GM23338 (cell line): ENCODE data around the gene KDM6A. TPM values are rescaled to one million over a fixed set of nuclear protein-coding genes. Genes with fewer than 3 reads are reported as not detected.

Source experiments
- ATAC-seq: fragments of 200-7000 bp; cut with Tn5 transposase; 3 replicates; pipeline ENCODE4 v1.9.1; 2020
- DNase-seq: peaks from one replicate; pipeline ENCODE4 v3.0.0-alpha.2; 2015; ENCODE audit warnings: low spot score
- H2AFZ ChIP-seq: fragments of 200-600 bp; sonication (generic); 2 replicates; pipeline ENCODE4 v1.8.0; 2016; ENCODE audit warnings: antibody characterized with exemption, mild to moderate bottlenecking, moderate library complexity
- H3F3A ChIP-seq: fragments of 200-600 bp; sonication (generic); replicated peaks from 2 replicates; pipeline ENCODE4 v1.8.0; 2017; ENCODE audit warnings: antibody characterized with exemption, mixed run types, low read depth
- H3K27ac ChIP-seq: fragments of 200-600 bp; sonication (generic); 2 replicates; pipeline ENCODE4 v1.6.1; 2016; ENCODE audit warnings: low read depth
- H3K27me3 ChIP-seq: fragments of 200-600 bp; sonication (generic); 2 replicates; pipeline ENCODE4 v1.8.0; 2016; ENCODE audit warnings: mild to moderate bottlenecking, mixed run types, moderate library complexity; ENCODE audit not compliant: insufficient read depth
- H3K36me3 ChIP-seq: fragments of 200-600 bp; sonication (generic); 2 replicates; pipeline ENCODE4 v1.8.0; 2016; ENCODE audit warnings: mild to moderate bottlenecking; ENCODE audit not compliant: insufficient read depth
- H3K4me1 ChIP-seq: fragments of 200-600 bp; sonication (generic); 2 replicates; pipeline ENCODE4 v1.8.0; 2016; ENCODE audit warnings: mild to moderate bottlenecking, moderate library complexity; ENCODE audit not compliant: insufficient read depth
- H3K4me2 ChIP-seq: fragments of 200-600 bp; sonication (generic); 2 replicates; pipeline ENCODE4 v1.7.1; 2017; ENCODE audit warnings: mixed run types
- H3K4me3 ChIP-seq: fragments of 200-600 bp; sonication (generic); 2 replicates; pipeline ENCODE4 v1.6.1; 2016; ENCODE audit warnings: mixed run types
- H3K79me2 ChIP-seq: fragments of 200-600 bp; sonication (generic); replicated peaks from 2 replicates; pipeline ENCODE4 v1.8.0; 2017; ENCODE audit warnings: mild to moderate bottlenecking; ENCODE audit not compliant: insufficient read depth
- H3K9me2 ChIP-seq: fragments of 200-600 bp; sonication (generic); 2 replicates; pipeline ENCODE4 v1.8.0; 2017; ENCODE audit not compliant: insufficient read depth
- H4K20me1 ChIP-seq: fragments of 200-600 bp; sonication (generic); replicated peaks from 2 replicates; pipeline ENCODE4 v1.8.0; 2017; ENCODE audit warnings: mild to moderate bottlenecking; ENCODE audit not compliant: insufficient read depth
- H3K27ac Mint-ChIP-seq: 2 replicates; pipeline ENCODE4 v1.8.0; 2020; ENCODE audit warnings: inconsistent platforms, mild to moderate bottlenecking, moderate library complexity, mixed read lengths
- H3K27me3 Mint-ChIP-seq: 3 replicates; pipeline ENCODE4 v1.8.0; 2022; ENCODE audit warnings: low read depth, mild to moderate bottlenecking, moderate library complexity, mixed read lengths, inconsistent platforms; ENCODE audit not compliant: insufficient read depth, poor library complexity
- H3K36me3 Mint-ChIP-seq: 3 replicates; pipeline ENCODE4 v1.8.0; 2021; ENCODE audit warnings: low read depth, mild to moderate bottlenecking, inconsistent platforms, moderate library complexity, mixed read lengths
- H3K4me1 Mint-ChIP-seq: 3 replicates; pipeline ENCODE4 v1.8.0; 2020; ENCODE audit warnings: mild to moderate bottlenecking, inconsistent platforms, mixed read lengths
- H3K4me3 Mint-ChIP-seq: 3 replicates; pipeline ENCODE4 v1.8.0; 2021; ENCODE audit warnings: moderate library complexity, mild to moderate bottlenecking, inconsistent platforms, mixed read lengths
- H3K9me3 Mint-ChIP-seq: 3 replicates; pipeline ENCODE4 v1.8.0; 2020; ENCODE audit warnings: moderate library complexity, mild to moderate bottlenecking, inconsistent platforms, mixed read lengths
- CREB1 ChIP-seq: fragments of 250-450 bp; sonication (Bioruptor Pico); IDR thresholded peaks from 2 replicates; pipeline ENCODE4 v1.5.0; 2020; ENCODE audit warnings: low read depth, mild to moderate bottlenecking, moderate library complexity
- EZH2 ChIP-seq: fragments of 200-600 bp; sonication (generic); IDR thresholded peaks from one replicate; pipeline ENCODE4 v1.8.0; 2017; ENCODE audit warnings: antibody characterized with exemption, mild to moderate bottlenecking, low read depth; ENCODE audit not compliant: unreplicated experiment
- EZH2phosphoT487 ChIP-seq: fragments of 200-600 bp; sonication (generic); IDR thresholded peaks from one replicate; pipeline ENCODE4 v1.8.1; 2018; ENCODE audit warnings: antibody characterized with exemption; ENCODE audit not compliant: unreplicated experiment
- JUNB ChIP-seq: IDR thresholded peaks from one replicate; pipeline ENCODE4 v1.6.1; 2016; ENCODE audit warnings: antibody characterized with exemption; ENCODE audit not compliant: unreplicated experiment
- NANOG ChIP-seq: IDR thresholded peaks from 2 replicates; pipeline ENCODE4 v1.6.1; 2016; ENCODE audit warnings: antibody characterized with exemption, borderline replicate concordance
- POLR2AphosphoS5 ChIP-seq: IDR thresholded peaks from 2 replicates; pipeline ENCODE4 v1.6.1; 2016; ENCODE audit warnings: antibody characterized with exemption, low read depth
- STAT1 ChIP-seq: IDR thresholded peaks from one replicate; pipeline ENCODE4 v1.6.1; 2016; ENCODE audit warnings: antibody characterized with exemption; ENCODE audit not compliant: unreplicated experiment
- ZNF114 ChIP-seq: fragments of 250-450 bp; sonication (Bioruptor Pico); IDR thresholded peaks from 2 replicates; pipeline ENCODE4 v1.5.0; 2020; ENCODE audit warnings: mild to moderate bottlenecking, moderate library complexity
- ZNF331 ChIP-seq: fragments of 250-450 bp; sonication (Bioruptor Pico); IDR thresholded peaks from 2 replicates; pipeline ENCODE4 v1.5.0; 2020; ENCODE audit warnings: low read depth, mild to moderate bottlenecking, moderate library complexity
- polyA plus RNA-seq: library from polyadenylated mRNA; unstranded; fragments of >200 nt; fragmentation: Nextera tagmentation; extraction: Ambion mirVana; gene quantifications from 2 replicates; pipeline ENCODE4 v1.2.1, GENCODE V29; 2016
- total RNA-seq: library from RNA; depleted of rRNA; stranded (reverse); fragments of >200 nt; shearing (Covaris generic); gene quantifications from 2 replicates; pipeline ENCODE4 v1.2.3, GENCODE V29; 2014
- TF ChIP-seq, protein P1 (sequence below): IDR thresholded peaks from one replicate; pipeline ENCODE4 v1.6.1; 2018; ENCODE audit warnings: antibody characterized with exemption; ENCODE audit not compliant: unreplicated experiment
- TF ChIP-seq, protein P2 (sequence below): IDR thresholded peaks from 2 replicates; pipeline ENCODE4 v1.6.1; 2016; ENCODE audit warnings: antibody characterized with exemption
- TF ChIP-seq, protein P3 (sequence below), 2 experiments: fragments of 200-600 bp in 1 of 2; sonication (generic) in 1 of 2; conservative IDR thresholded peaks; 2 replicates each; pipeline versions ENCODE4 v1.5.1 to v1.6.1; 2016 to 2017; ENCODE audit warnings: antibody characterized with exemption in 2 of 2, low read depth in 2 of 2, mild to moderate bottlenecking in 2 of 2, moderate library complexity in 1 of 2
- TF ChIP-seq, protein P4 (sequence below): fragments of 250-450 bp; sonication (Bioruptor Pico); IDR thresholded peaks from 2 replicates; pipeline ENCODE4 v1.5.0; 2020; ENCODE audit warnings: mild to moderate bottlenecking, moderate library complexity

Gene KDM6A
- total and polyA plus RNA-seq, 2 experiments from 2014 or later = 22.8 to 102 TPM

DNA sequence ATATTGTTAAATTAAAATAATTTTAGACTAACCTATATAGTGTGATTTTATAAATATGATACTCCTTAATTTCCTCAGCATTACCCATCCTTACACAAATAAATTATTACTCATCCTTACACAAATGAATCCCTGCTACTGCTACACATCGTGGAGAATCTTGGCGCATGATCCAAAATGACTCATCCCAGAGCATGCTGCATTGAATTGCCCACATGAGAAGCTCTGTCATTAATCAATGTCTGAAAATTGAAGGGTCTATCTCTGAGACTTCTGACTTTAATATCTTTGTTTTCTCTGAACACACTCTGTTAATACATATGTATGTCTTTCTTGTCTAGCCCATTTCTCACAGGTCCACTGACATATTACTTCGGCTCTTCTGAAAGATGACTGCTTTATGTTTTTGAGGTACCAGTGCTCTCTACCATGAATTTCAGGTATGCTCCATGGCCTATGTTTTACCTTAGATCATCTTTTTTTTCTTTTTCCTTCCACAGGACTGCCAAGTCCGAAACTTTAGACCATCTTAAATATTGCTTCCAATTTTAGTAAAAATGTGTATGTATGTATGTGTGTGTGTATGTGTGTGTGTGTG lies 44.9 kb upstream of the KDM6A start (continued):
- TF ChIP-seq, protein P1, sequence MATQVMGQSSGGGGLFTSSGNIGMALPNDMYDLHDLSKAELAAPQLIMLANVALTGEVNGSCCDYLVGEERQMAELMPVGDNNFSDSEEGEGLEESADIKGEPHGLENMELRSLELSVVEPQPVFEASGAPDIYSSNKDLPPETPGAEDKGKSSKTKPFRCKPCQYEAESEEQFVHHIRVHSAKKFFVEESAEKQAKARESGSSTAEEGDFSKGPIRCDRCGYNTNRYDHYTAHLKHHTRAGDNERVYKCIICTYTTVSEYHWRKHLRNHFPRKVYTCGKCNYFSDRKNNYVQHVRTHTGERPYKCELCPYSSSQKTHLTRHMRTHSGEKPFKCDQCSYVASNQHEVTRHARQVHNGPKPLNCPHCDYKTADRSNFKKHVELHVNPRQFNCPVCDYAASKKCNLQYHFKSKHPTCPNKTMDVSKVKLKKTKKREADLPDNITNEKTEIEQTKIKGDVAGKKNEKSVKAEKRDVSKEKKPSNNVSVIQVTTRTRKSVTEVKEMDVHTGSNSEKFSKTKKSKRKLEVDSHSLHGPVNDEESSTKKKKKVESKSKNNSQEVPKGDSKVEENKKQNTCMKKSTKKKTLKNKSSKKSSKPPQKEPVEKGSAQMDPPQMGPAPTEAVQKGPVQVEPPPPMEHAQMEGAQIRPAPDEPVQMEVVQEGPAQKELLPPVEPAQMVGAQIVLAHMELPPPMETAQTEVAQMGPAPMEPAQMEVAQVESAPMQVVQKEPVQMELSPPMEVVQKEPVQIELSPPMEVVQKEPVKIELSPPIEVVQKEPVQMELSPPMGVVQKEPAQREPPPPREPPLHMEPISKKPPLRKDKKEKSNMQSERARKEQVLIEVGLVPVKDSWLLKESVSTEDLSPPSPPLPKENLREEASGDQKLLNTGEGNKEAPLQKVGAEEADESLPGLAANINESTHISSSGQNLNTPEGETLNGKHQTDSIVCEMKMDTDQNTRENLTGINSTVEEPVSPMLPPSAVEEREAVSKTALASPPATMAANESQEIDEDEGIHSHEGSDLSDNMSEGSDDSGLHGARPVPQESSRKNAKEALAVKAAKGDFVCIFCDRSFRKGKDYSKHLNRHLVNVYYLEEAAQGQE = no peak
- no peak for TF ChIP-seq POLR2AphosphoS5
- no peak for TF ChIP-seq EZH2
- no peak for TF ChIP-seq CREB1 (CRISPR knock-in tag)
- no peak for TF ChIP-seq ZNF114
- TF ChIP-seq, protein P2, sequence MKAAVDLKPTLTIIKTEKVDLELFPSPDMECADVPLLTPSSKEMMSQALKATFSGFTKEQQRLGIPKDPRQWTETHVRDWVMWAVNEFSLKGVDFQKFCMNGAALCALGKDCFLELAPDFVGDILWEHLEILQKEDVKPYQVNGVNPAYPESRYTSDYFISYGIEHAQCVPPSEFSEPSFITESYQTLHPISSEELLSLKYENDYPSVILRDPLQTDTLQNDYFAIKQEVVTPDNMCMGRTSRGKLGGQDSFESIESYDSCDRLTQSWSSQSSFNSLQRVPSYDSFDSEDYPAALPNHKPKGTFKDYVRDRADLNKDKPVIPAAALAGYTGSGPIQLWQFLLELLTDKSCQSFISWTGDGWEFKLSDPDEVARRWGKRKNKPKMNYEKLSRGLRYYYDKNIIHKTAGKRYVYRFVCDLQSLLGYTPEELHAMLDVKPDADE = no peak
- no peak for TF ChIP-seq JUNB
- no peak for TF ChIP-seq STAT1
- TF ChIP-seq ZNF331 (CRISPR knock-in tag) = no peak
- no peak for TF ChIP-seq NANOG
- TF ChIP-seq, protein P3, sequence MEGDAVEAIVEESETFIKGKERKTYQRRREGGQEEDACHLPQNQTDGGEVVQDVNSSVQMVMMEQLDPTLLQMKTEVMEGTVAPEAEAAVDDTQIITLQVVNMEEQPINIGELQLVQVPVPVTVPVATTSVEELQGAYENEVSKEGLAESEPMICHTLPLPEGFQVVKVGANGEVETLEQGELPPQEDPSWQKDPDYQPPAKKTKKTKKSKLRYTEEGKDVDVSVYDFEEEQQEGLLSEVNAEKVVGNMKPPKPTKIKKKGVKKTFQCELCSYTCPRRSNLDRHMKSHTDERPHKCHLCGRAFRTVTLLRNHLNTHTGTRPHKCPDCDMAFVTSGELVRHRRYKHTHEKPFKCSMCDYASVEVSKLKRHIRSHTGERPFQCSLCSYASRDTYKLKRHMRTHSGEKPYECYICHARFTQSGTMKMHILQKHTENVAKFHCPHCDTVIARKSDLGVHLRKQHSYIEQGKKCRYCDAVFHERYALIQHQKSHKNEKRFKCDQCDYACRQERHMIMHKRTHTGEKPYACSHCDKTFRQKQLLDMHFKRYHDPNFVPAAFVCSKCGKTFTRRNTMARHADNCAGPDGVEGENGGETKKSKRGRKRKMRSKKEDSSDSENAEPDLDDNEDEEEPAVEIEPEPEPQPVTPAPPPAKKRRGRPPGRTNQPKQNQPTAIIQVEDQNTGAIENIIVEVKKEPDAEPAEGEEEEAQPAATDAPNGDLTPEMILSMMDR (conservative IDR thresholded peaks at IDR 0.05; ENCODE audit: low read depth in 2 of 2) = no peak
- TF ChIP-seq EZH2phosphoT487 = no peak

DNA sequence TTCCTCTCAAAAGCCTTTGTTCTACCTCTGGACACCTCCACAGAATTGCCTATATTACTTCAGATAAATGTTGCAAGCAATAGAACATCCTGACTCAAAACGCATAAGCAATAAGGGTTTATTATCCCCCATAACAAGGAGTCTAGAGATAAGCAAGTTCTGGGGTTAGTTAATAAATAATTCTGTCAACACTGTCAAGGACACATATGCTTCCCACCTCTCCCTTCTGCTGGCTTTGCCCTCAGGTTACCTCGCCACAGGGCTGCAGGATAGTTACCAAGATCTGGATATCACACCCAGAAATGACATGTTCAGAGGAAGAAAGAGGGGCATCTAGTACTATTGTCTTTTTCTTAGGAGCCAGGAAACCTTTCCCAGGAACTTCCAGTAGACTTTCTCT lies 43.2 kb upstream of the KDM6A start:
- H3K27me3 Mint-ChIP-seq = no peaks in the 10 kb centered on the region
- Histone ChIP-seq H4K20me1 (no peaks in the 10 kb centered on the region), H2AFZ (no peak overlapping the region), H3F3A (no peaks in the 10 kb centered on the region), H3K27me3 (no peaks in the 10 kb centered on the region), H3K4me2 (no peak overlapping the region), H3K36me3 (no peaks in the 10 kb centered on the region), H3K4me1 (no peaks in the 10 kb centered on the region), H3K27ac (no peak overlapping the region), H3K9me2 (no peaks in the 10 kb centered on the region), H3K79me2 (no peaks in the 10 kb centered on the region), H3K4me3 (no peak overlapping the region)
- H3K4me3 Mint-ChIP-seq = no peak overlapping the region
- no peak overlapping the region for H3K27ac Mint-ChIP-seq
- no peak for ATAC-seq
- no peaks in the 10 kb centered on the region for H3K9me3 Mint-ChIP-seq
- no peak for DNase-seq
- no peaks in the 10 kb centered on the region for H3K4me1 Mint-ChIP-seq
- no peaks in the 10 kb centered on the region for H3K36me3 Mint-ChIP-seq
- TF ChIP-seq, protein P4, sequence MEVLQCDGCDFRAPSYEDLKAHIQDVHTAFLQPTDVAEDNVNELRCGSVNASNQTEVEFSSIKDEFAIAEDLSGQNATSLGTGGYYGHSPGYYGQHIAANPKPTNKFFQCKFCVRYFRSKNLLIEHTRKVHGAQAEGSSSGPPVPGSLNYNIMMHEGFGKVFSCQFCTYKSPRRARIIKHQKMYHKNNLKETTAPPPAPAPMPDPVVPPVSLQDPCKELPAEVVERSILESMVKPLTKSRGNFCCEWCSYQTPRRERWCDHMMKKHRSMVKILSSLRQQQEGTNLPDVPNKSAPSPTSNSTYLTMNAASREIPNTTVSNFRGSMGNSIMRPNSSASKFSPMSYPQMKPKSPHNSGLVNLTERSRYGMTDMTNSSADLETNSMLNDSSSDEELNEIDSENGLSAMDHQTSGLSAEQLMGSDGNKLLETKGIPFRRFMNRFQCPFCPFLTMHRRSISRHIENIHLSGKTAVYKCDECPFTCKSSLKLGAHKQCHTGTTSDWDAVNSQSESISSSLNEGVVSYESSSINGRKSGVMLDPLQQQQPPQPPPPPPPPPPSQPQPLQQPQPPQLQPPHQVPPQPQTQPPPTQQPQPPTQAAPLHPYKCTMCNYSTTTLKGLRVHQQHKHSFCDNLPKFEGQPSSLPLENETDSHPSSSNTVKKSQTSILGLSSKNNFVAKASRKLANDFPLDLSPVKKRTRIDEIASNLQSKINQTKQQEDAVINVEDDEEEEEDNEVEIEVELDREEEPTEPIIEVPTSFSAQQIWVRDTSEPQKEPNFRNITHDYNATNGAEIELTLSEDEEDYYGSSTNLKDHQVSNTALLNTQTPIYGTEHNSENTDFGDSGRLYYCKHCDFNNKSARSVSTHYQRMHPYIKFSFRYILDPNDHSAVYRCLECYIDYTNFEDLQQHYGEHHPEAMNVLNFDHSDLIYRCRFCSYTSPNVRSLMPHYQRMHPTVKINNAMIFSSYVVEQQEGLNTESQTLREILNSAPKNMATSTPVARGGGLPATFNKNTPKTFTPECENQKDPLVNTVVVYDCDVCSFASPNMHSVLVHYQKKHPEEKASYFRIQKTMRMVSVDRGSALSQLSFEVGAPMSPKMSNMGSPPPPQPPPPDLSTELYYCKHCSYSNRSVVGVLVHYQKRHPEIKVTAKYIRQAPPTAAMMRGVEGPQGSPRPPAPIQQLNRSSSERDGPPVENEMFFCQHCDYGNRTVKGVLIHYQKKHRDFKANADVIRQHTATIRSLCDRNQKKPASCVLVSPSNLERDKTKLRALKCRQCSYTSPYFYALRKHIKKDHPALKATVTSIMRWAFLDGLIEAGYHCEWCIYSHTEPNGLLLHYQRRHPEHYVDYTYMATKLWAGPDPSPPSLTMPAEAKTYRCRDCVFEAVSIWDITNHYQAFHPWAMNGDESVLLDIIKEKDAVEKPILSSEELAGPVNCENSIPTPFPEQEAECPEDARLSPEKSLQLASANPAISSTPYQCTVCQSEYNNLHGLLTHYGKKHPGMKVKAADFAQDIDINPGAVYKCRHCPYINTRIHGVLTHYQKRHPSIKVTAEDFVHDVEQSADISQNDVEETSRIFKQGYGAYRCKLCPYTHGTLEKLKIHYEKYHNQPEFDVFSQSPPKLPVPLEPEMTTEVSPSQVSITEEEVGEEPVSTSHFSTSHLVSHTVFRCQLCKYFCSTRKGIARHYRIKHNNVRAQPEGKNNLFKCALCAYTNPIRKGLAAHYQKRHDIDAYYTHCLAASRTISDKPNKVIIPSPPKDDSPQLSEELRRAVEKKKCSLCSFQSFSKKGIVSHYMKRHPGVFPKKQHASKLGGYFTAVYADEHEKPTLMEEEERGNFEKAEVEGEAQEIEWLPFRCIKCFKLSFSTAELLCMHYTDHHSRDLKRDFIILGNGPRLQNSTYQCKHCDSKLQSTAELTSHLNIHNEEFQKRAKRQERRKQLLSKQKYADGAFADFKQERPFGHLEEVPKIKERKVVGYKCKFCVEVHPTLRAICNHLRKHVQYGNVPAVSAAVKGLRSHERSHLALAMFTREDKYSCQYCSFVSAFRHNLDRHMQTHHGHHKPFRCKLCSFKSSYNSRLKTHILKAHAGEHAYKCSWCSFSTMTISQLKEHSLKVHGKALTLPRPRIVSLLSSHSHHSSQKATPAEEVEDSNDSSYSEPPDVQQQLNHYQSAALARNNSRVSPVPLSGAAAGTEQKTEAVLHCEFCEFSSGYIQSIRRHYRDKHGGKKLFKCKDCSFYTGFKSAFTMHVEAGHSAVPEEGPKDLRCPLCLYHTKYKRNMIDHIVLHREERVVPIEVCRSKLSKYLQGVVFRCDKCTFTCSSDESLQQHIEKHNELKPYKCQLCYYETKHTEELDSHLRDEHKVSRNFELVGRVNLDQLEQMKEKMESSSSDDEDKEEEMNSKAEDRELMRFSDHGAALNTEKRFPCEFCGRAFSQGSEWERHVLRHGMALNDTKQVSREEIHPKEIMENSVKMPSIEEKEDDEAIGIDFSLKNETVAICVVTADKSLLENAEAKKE (CRISPR knock-in tag) = no peak
- no peak for TF ChIP-seq CREB1 (CRISPR knock-in tag)
- no peak for TF ChIP-seq ZNF114
